Measurements from ENCODE around the gene SLC22A4. TPM values are rescaled to one million over a fixed set of nuclear protein-coding genes. Genes with fewer than 3 reads are reported as not detected.

SLC22A4 gene
- total RNA-seq, 2 donors from 2014 or later: 0.68 TPM; not detected in 1

DNA sequence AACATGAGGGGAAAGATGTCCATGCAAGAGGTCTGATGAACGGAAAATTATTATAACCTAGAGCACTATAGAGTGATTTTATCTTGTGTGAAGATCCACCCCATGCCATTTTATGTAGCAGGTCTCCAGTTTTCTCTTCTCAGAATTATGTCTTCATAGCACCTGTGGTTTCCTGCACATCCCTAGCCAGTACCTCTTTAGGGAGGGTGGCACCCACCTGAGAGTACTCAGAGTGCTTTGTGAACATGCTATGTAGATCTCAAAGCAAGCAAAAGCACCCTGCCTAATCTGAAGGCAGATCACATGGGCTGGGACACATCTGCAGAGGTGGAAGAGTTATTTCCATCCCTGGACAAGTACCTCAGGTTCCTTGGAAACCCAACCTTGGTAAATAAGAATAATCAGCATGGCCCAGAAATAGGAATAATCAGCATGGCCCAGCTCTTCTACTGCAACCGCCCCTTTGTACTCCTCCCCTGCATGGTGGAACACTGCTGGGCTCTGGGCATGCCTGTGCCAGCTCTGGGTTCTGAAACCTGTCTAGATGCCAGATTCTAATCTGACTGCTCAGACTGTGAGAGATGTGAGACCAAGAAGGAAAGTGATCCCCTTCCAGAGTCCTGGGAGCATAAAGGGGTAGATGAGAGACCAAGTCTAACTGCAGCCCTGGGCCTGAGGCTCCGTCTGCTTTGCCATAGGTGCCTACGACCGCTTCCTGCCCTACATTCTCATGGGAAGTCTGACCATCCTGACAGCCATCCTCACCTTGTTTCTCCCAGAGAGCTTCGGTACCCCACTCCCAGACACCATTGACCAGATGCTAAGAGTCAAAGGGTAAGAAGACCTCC lies 99.0 kb downstream of the SLC22A4 start:
- no peaks in the 10 kb centered on the region for H3K36me3 Mint-ChIP-seq (ENCODE audit: low read depth)
- no peaks in the 10 kb centered on the region for H3K27me3 Mint-ChIP-seq (ENCODE audit: insufficient read depth)
- whole genome bisulfite sequencing, 2 experiments (ENCODE audit: insufficient coverage in 1 of 2, insufficient read length in 1 of 2): 94 to 95% methylated on average over 5 to 6 of the region's 6 CpGs
- Histone ChIP-seq H3K4me1 (ENCODE audit: control insufficient read depth, insufficient read depth, low read length) (peaks cover 18% of the 10 kb centered on the region), H3K9ac (ENCODE audit: extremely low read depth, low read length, poor library complexity, severe bottlenecking) (no peak overlapping the region), H3K36me3 (ENCODE audit: control insufficient read depth, insufficient read depth, low read length) (no peaks in the 10 kb centered on the region), H3K9me3 (ENCODE audit: control insufficient read depth, low read length) (no peaks in the 10 kb centered on the region), H3K4me3 (ENCODE audit: low read length) (no peak overlapping the region), H3K27ac (ENCODE audit: low read depth, low read length) (no peak overlapping the region), H3K27me3 (ENCODE audit: control insufficient read depth, insufficient read depth, low read length, poor library complexity, severe bottlenecking) (no peaks in the 10 kb centered on the region)
- no peaks in the 10 kb centered on the region for H3K9me3 Mint-ChIP-seq
- H3K4me1 Mint-ChIP-seq: peaks cover 17% of the 10 kb centered on the region
- H3K27ac Mint-ChIP-seq: no peak overlapping the region
- TF ChIP-seq, protein P1, sequence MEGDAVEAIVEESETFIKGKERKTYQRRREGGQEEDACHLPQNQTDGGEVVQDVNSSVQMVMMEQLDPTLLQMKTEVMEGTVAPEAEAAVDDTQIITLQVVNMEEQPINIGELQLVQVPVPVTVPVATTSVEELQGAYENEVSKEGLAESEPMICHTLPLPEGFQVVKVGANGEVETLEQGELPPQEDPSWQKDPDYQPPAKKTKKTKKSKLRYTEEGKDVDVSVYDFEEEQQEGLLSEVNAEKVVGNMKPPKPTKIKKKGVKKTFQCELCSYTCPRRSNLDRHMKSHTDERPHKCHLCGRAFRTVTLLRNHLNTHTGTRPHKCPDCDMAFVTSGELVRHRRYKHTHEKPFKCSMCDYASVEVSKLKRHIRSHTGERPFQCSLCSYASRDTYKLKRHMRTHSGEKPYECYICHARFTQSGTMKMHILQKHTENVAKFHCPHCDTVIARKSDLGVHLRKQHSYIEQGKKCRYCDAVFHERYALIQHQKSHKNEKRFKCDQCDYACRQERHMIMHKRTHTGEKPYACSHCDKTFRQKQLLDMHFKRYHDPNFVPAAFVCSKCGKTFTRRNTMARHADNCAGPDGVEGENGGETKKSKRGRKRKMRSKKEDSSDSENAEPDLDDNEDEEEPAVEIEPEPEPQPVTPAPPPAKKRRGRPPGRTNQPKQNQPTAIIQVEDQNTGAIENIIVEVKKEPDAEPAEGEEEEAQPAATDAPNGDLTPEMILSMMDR (conservative IDR thresholded peaks at IDR 0.05): no peak
- no peak for DNase-seq
- H3K4me3 Mint-ChIP-seq: no peak overlapping the region

Small RNAs within 50 kb of the gene (microRNA-seq; reads per million reads assigned to microRNA genes)
- gene MIR3936 (ENCODE audit: borderline microRNAs expressed): not detected

Other genes with a start within 250 kb of the SLC22A4 start
- gene IL3, start 233.7 kb upstream of the SLC22A4 start, total RNA-seq: not detected
- gene CSF2, start 220.6 kb upstream of the SLC22A4 start, total RNA-seq: not detected
- gene P4HA2, start 66.5 kb upstream of the SLC22A4 start, total RNA-seq: 10 to 100 TPM; 15.1 to 19.6 TPM
- gene PDLIM4, start 36.7 kb upstream of the SLC22A4 start, total RNA-seq: 10 to 100 TPM in 1 of 2 donors, 1 to 10 TPM in 1; 9.0 to 11.2 TPM
- 1 to 10 TPM; 4.9 to 8.2 TPM for gene SLC22A5, start 75.3 kb downstream of the SLC22A4 start, total RNA-seq
- gene IRF1, start 196.4 kb downstream of the SLC22A4 start, total RNA-seq: 1 to 10 TPM; 5.6 to 7.3 TPM
- not detected for gene IL5, start 249.1 kb downstream of the SLC22A4 start, total RNA-seq